ENCODE measurements around the gene WWP2.
A peak's percentile ranks its signal among the peaks of the same experiment; 100 is the strongest.
"Not testable (repeated sequence)": the region's sequence is repeated elsewhere in the genome, so short reads cannot be mapped to it uniquely, and the experiment has no call there.

WWP2 gene

DNA sequence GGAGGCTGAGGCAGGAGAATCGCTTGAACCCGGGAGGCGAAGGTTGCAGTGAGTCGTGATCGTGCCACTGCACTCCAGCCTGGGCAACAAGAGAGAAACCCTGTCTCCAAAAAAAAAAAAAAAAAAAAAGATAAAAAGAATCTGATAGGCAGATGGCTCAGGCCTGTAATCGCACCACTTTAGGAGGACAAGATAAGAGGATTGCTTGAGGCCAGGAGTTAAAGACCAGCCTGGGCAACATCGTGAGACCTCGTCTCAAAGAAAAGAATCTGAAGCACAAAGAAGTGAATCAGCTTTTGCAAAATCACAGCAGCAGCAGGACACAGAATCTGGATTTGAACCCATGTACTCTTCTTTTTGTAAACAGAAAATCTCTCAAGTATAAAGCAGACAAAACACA is 15.0 kb upstream of the WWP2 start:
- Histone ChIP-seq H3K79me2 (ENCODE audit: control insufficient read depth, insufficient read depth, low read length, unreplicated experiment) (peaks cover 29% of the 10 kb centered on the region), H3K4me3 (ENCODE audit: low read depth, low read length) (no peak overlapping the region), H2AFZ (ENCODE audit: low read length, unreplicated experiment) (no peak overlapping the region), H3K27me3 (ENCODE audit: insufficient read depth, low read length) (no peaks in the 10 kb centered on the region), H3K4me1 (ENCODE audit: control insufficient read depth, insufficient read depth, low read length, unreplicated experiment) (peaks cover 3% of the 10 kb centered on the region), H3K36me3 (ENCODE audit: insufficient read depth, low read length) (peaks cover 45% of the 10 kb centered on the region), H3K27ac (ENCODE audit: low read depth, low read length) (no peak overlapping the region)

DNA sequence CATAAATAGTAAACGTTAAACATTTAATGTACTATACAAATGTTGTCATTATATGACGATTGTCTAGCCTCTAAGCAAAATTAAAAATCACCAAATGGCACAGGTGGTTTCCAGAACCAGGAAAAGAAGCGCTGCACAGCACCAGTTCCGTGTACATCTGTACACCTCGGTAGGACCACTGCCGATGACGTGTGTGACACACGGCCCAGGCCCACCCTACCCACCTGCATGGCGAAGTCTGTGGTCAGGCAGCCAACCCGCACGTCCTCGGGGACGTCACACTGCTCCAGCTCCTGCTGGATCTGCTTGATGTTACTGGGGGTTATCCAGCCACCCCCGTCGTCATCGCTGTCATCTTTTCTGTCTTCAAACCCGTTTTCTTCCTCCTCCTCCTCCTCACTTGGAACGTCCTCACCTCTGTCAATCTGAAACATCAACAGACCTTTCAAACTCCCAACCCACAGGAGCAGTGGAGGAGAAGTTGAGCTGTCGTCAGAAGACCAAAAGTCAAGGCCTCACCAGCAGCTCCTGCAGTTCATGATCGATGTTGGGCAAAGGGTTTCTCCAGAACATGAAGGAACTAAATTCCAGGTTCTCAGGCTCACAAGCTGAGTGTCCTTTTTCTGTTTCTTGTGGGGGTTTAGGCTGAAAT is 13.3 kb upstream of the WWP2 start:
- Histone ChIP-seq H3K27me3 (ENCODE audit: insufficient read depth, low read length) (no peaks in the 10 kb centered on the region), H3K4me3 (ENCODE audit: low read depth, low read length) (no peak overlapping the region), H3K36me3 (ENCODE audit: insufficient read depth, low read length) (peaks cover 36% of the 10 kb centered on the region), H3K4me1 (ENCODE audit: control insufficient read depth, insufficient read depth, low read length, unreplicated experiment) (peaks cover 7% of the 10 kb centered on the region), H2AFZ (ENCODE audit: low read length, unreplicated experiment) (no peak overlapping the region), H3K79me2 (ENCODE audit: control insufficient read depth, insufficient read depth, low read length, unreplicated experiment) (peaks cover 46% of the 10 kb centered on the region), H3K27ac (ENCODE audit: low read depth, low read length) (no peak overlapping the region)

GRCh38 chr16:69754143-69754468 is 8.0 kb upstream of the WWP2 start:
- Histone ChIP-seq H3K4me3 (ENCODE audit: low read depth, low read length) (peak overlapping the region; percentile 89), H2AFZ (ENCODE audit: low read length, unreplicated experiment) (peak overlapping the region; percentile 46), H3K27me3 (ENCODE audit: insufficient read depth, low read length) (no peaks in the 10 kb centered on the region), H3K4me1 (ENCODE audit: control insufficient read depth, insufficient read depth, low read length, unreplicated experiment) (peaks cover 7% of the 10 kb centered on the region), H3K27ac (ENCODE audit: low read depth, low read length) (peak overlapping the region; percentile 17; the same call in 1 of the 2 replicates), H3K79me2 (ENCODE audit: control insufficient read depth, insufficient read depth, low read length, unreplicated experiment) (peaks cover 47% of the 10 kb centered on the region), H3K36me3 (ENCODE audit: insufficient read depth, low read length) (peaks cover 12% of the 10 kb centered on the region)

DNA sequence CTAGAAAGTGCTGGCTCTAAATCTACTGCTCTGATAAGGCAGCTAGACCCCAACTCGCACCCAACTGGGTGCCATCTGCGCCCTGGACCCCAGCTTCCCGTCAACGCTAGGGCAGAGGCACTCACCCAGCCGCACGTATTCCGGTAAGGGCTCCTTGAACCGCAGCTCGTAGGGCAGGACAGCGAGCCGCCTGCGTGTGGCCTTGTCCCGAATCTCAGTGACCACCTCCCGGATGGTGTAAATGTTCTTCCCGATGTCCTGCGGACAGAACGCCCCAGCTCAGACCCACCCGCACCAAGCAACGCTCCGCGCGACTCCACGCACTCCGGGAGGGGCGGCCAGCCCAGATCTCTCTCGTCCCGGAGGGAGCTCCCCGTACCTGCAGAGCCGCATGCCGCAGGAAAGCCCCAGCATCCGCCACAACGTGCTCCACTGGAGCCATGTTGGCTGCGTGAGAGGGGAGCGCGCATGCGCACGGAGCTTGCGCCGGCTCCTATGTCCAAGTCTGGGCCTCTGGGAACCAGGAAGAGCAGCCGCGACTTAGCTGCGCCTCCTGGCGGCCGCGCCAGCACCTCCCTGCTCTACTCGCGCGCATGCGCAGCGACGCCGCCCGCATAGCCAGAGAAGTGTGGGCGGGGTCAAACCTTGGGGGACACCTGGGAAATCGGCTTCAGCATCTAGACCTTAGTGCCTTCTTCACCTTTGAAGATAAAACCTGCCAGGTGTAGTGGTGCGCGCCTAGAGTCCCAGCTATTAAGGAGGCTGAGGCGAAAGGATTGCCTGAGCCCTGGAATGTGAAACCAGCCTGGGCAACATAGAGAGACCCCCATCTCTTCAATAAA is 7.4 kb upstream of the WWP2 start, which contains the start of gene NOB1:
TSS of gene NOB1 (minus strand) at position 458 of the 842 bp plus-strand sequence. CDS start at position 442, 16 bp downstream.
- Histone ChIP-seq H2AFZ (ENCODE audit: low read length, unreplicated experiment) (peak within 1 kb of the TSS; percentile 46), H3K4me3 (ENCODE audit: low read depth, low read length) (peak within 1 kb of the TSS; percentile 89), H3K36me3 (ENCODE audit: insufficient read depth, low read length) (peaks cover 8% of the 10 kb centered on the region; the same call in 1 of the 2 replicates), H3K27me3 (ENCODE audit: insufficient read depth, low read length) (no peaks in the 10 kb centered on the region), H3K27ac (ENCODE audit: low read depth, low read length) (peak within 1 kb of the TSS; percentile 17; the same call in 1 of the 2 replicates), H3K79me2 (ENCODE audit: control insufficient read depth, insufficient read depth, low read length, unreplicated experiment) (peaks cover 44% of the 10 kb centered on the region), H3K4me1 (ENCODE audit: control insufficient read depth, insufficient read depth, low read length, unreplicated experiment) (peaks cover 7% of the 10 kb centered on the region)

DNA sequence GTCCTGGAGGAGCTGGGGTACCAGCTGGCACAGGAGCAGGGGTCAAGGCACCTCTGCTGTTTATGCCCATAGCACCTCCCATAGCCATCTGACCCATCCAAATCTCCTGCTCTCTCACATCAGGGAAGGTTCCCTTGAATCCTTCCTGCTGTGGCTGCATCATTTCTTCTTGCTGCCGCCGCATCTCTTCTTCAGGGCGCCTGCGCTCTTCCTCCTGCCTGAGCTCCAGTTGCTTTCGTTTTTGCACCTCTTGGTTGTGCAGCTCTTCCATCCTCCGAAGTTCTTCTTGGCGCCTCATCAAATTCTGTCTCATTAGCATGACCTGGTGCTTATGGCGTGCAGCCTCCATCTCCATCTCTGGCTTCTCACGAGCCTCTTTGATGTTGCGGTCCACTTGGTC is 5.4 kb upstream of the WWP2 start:
- no peaks in the 10 kb centered on the region for H3K36me3 ChIP-seq (ENCODE audit: insufficient read depth, low read length)
- peaks cover 7% of the 10 kb centered on the region for H3K4me1 ChIP-seq (ENCODE audit: control insufficient read depth, insufficient read depth, low read length, unreplicated experiment)
- H3K27me3 ChIP-seq (ENCODE audit: insufficient read depth, low read length), result no peaks in the 10 kb centered on the region
- no peak overlapping the region for H3K4me3 ChIP-seq (ENCODE audit: low read depth, low read length)
- peaks cover 30% of the 10 kb centered on the region for H3K79me2 ChIP-seq (ENCODE audit: control insufficient read depth, insufficient read depth, low read length, unreplicated experiment)
- no peak overlapping the region for H3K27ac ChIP-seq (ENCODE audit: low read depth, low read length)
- no peak overlapping the region for H2AFZ ChIP-seq (ENCODE audit: low read length, unreplicated experiment)

DNA sequence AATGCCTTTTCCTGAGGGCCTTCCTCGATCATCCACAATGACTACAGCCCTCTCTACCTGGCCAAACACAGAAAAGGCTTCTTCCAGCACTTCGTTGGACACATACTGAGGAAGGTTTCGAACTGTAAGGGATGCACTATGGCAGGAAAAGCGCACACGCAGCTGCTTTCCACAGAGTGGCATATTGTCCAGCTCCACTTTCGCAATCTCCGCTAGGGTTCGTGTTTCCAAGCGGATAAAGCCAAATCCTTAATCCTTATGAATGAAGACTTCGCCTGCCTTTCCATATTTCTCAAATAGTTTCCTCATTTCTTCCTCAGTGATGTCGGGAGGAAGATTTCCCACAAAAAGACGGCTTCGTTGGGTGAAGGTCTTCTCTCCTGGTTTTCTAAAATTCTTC is 4.8 kb upstream of the WWP2 start:
- not testable (repeated sequence) for H2AFZ ChIP-seq (ENCODE audit: low read length, unreplicated experiment)

DNA sequence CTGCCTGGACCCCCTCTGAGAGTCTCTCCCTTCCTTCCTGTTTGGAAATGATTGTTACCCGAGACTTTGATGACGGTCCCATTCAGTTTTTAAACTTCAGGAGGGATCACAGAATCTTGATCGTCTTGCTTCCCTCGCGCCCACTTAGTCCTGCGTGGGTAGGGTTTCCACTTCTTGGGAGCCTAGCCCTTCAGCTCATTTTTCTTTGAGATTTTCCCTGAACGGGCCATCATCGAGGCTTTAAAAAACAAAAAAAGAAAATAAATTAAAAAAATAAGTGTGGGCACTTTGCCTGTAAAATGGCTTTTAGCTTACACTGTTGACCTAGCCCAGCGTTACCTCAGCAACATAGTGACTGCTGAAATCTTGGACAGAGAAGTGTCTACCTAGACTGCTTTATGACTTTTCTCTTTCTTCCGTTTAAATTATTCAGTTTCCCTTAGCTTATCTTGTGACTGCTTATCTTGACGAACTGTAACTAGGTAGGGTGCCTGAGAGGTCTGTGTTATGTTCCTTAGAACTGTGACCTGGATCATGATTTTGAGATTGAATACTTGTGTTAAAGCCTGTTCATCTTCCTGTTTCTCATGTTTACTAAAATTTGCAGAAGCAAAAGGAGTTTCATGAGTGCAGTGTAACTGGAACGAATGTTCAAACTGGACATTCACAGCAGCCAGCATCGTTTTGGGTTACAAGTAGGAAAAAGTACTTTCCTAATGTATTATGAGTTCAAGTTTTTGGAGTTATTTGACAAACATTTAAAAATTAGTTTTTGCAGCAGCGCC is 874 bp downstream of the WWP2 start:
- peak overlapping the region; percentile 71 for H3K27ac ChIP-seq (ENCODE audit: low read depth, low read length)
- peak overlapping the region; percentile 96 for H2AFZ ChIP-seq (ENCODE audit: low read length, unreplicated experiment)
- peak overlapping the region; percentile 98 for H3K4me3 ChIP-seq (ENCODE audit: low read depth, low read length)
- no peaks in the 10 kb centered on the region for H3K36me3 ChIP-seq (ENCODE audit: insufficient read depth, low read length)
- H3K4me1 ChIP-seq (ENCODE audit: control insufficient read depth, insufficient read depth, low read length, unreplicated experiment), result peaks cover 9% of the 10 kb centered on the region
- H3K79me2 ChIP-seq (ENCODE audit: control insufficient read depth, insufficient read depth, low read length, unreplicated experiment), result peaks cover 9% of the 10 kb centered on the region
- H3K27me3 ChIP-seq (ENCODE audit: insufficient read depth, low read length), result no peaks in the 10 kb centered on the region

More for the DNA sequence above, 4.8 kb upstream of the WWP2 start:
- H3K79me2 ChIP-seq (ENCODE audit: control insufficient read depth, insufficient read depth, low read length, unreplicated experiment), result peaks cover 23% of the 10 kb centered on the region
- not testable (repeated sequence) for H3K36me3 ChIP-seq (ENCODE audit: insufficient read depth, low read length); H3K4me1 ChIP-seq (ENCODE audit: control insufficient read depth, insufficient read depth, low read length, unreplicated experiment); H3K27me3 ChIP-seq (ENCODE audit: insufficient read depth, low read length); H3K4me3 ChIP-seq (ENCODE audit: low read depth, low read length); H3K27ac ChIP-seq (ENCODE audit: low read depth, low read length)

- H2AFZ ChIP-seq (ENCODE audit: low read length, unreplicated experiment), result peak overlapping the region; percentile 80
- peak overlapping the region; percentile 98 for H3K4me3 ChIP-seq (ENCODE audit: low read depth, low read length)
- H3K36me3 ChIP-seq (ENCODE audit: insufficient read depth, low read length), result no peaks in the 10 kb centered on the region
- no peak overlapping the region; the same call in 1 of the 2 replicates for H3K27ac ChIP-seq (ENCODE audit: low read depth, low read length)
- H3K27me3 ChIP-seq (ENCODE audit: insufficient read depth, low read length), result no peaks in the 10 kb centered on the region
- peaks cover 9% of the 10 kb centered on the region for H3K79me2 ChIP-seq (ENCODE audit: control insufficient read depth, insufficient read depth, low read length, unreplicated experiment)
- peaks cover 9% of the 10 kb centered on the region for H3K4me1 ChIP-seq (ENCODE audit: control insufficient read depth, insufficient read depth, low read length, unreplicated experiment)
These were observed 1.4 kb downstream of the WWP2 start for GRCh38 chr16:69763599-69763942.

DNA sequence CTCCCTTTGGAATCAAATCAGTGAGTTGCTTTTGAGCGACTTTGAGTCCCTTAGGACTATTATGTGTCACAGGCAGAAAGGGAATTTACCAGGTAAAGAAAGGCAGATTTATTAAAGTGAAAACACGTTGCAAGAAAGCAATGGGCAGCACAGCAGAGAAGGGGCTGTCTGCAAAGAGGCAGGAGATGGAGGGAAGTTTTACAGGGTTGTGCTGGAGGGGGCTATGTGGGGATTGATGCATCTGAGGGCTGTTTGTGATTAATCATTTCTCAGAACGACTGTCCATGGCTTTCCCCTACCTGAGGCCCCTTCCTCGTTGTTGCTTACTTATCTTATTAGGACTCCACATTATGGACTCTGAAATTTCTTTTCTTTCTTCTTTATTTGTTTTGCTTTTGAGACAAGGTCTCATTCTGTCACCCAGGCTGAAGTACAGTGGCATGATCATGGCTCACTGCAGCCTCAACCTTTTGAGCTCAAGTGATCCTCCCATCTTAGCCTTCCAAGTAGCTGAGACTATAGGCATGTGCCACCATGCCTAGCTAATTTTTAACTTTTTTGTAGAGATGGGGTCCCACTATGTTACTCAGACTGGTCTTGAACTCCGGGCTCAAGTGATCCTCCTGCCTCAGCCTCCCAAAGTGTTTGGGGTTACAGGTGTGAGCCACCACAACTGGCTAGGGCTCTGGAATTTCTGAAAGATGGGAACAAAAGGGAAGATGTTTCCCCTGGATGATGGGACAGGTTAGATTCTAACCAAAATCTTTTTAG is 5.5 kb downstream of the WWP2 start:
- Histone ChIP-seq H3K79me2 (ENCODE audit: control insufficient read depth, insufficient read depth, low read length, unreplicated experiment) (peaks cover 19% of the 10 kb centered on the region), H3K36me3 (ENCODE audit: insufficient read depth, low read length) (no peaks in the 10 kb centered on the region)

GRCh38 chr16:69768666-69769065 is 6.5 kb downstream of the WWP2 start:
- Histone ChIP-seq H3K27me3 (ENCODE audit: insufficient read depth, low read length) (no peaks in the 10 kb centered on the region), H2AFZ (ENCODE audit: low read length, unreplicated experiment) (no peak overlapping the region), H3K79me2 (ENCODE audit: control insufficient read depth, insufficient read depth, low read length, unreplicated experiment) (peaks cover 14% of the 10 kb centered on the region), H3K36me3 (ENCODE audit: insufficient read depth, low read length) (no peaks in the 10 kb centered on the region), H3K4me3 (ENCODE audit: low read depth, low read length) (no peak overlapping the region), H3K4me1 (ENCODE audit: control insufficient read depth, insufficient read depth, low read length, unreplicated experiment) (peaks cover 18% of the 10 kb centered on the region), H3K27ac (ENCODE audit: low read depth, low read length) (no peak overlapping the region)

More for the DNA sequence above, 5.5 kb downstream of the WWP2 start:
- Histone ChIP-seq H3K27me3 (ENCODE audit: insufficient read depth, low read length) (no peaks in the 10 kb centered on the region), H3K4me1 (ENCODE audit: control insufficient read depth, insufficient read depth, low read length, unreplicated experiment) (peaks cover 15% of the 10 kb centered on the region), H2AFZ (ENCODE audit: low read length, unreplicated experiment) (no peak overlapping the region), H3K4me3 (ENCODE audit: low read depth, low read length) (no peak overlapping the region), H3K27ac (ENCODE audit: low read depth, low read length) (no peak overlapping the region)
